Thoracic aorta (tissue), 2 donors: ENCODE results near the gene NANOS3. TPM values are rescaled to one million over a fixed set of nuclear protein-coding genes. Genes with fewer than 3 reads are reported as not detected.

ENCODE experiments used
- ATAC-seq: fragments of 150-250 bp; one replicate; pipeline ENCODE4 v1.8.0; 2017; ENCODE audit warnings: low read depth; ENCODE audit not compliant: insufficient number of reproducible peaks, low FRiP score
- DNase-seq: peaks from one replicate; pipeline ENCODE4 v3.0.0-alpha.2; 2020; ENCODE audit warnings: low spot score
- H3K27ac ChIP-seq, 2 donors: fragments of 200-600 bp; sonication (generic); 1 replicate in 1 of 2; 2 replicates in 1 of 2; pipeline ENCODE4 v1.5.1; 2016; ENCODE audit warnings: mild to moderate bottlenecking in 2 of 2, moderate library complexity in 2 of 2
- H3K27me3 ChIP-seq: fragments of 200-600 bp; sonication (generic); replicated peaks from 2 replicates; pipeline ENCODE4 v1.6.0; 2016; ENCODE audit warnings: mild to moderate bottlenecking; ENCODE audit not compliant: insufficient read depth
- H3K36me3 ChIP-seq: fragments of 200-600 bp; sonication (generic); one replicate; pipeline ENCODE4 v1.5.1; 2016
- H3K4me1 ChIP-seq, 2 donors: fragments of 200-600 bp; sonication (generic); 1 replicate in 1 of 2; 2 replicates in 1 of 2; pipeline versions ENCODE4 v1.5.1 to v1.6.0; 2016; ENCODE audit warnings: low read depth in 2 of 2, mild to moderate bottlenecking in 1 of 2; ENCODE audit not compliant: control insufficient read depth in 1 of 2
- H3K4me3 ChIP-seq: fragments of 200-600 bp; sonication (generic); 2 replicates; pipeline ENCODE4 v1.5.1; 2016; ENCODE audit warnings: mild to moderate bottlenecking
- H3K9me3 ChIP-seq: fragments of 200-600 bp; sonication (generic); 2 replicates; pipeline ENCODE4 v1.5.1; 2016
- CTCF ChIP-seq: fragments of 200-600 bp; sonication (generic); IDR thresholded peaks from one replicate; pipeline ENCODE4 v1.5.1; 2019; ENCODE audit warnings: antibody characterized with exemption
- total RNA-seq, 2 donors: library from RNA; depleted of rRNA; stranded (reverse); fragments of >200 nt; gene quantifications; one replicate each; pipeline versions ENCODE4 v1.1.0 to v1.2.3, GENCODE V29; 2016

The NANOS3 gene
- total RNA-seq, 2 donors from 2014 or later: not detected

GRCh38 chr19:13841086-13841961 is 35.6 kb upstream of the NANOS3 start:
- ATAC-seq: no peak
- DNase-seq: no peak
- Histone ChIP-seq H3K27ac (peak overlapping the region; percentile 100), H3K27me3 (no peaks in the 10 kb centered on the region), H3K36me3 (peaks cover 11% of the 10 kb centered on the region), H3K4me1 (peaks cover 42 to 46% of the 10 kb centered on the region in 2 donors), H3K4me3 (peak overlapping the region; percentile 96), H3K9me3 (no peaks in the 10 kb centered on the region)
- no peak for TF ChIP-seq CTCF

DNA sequence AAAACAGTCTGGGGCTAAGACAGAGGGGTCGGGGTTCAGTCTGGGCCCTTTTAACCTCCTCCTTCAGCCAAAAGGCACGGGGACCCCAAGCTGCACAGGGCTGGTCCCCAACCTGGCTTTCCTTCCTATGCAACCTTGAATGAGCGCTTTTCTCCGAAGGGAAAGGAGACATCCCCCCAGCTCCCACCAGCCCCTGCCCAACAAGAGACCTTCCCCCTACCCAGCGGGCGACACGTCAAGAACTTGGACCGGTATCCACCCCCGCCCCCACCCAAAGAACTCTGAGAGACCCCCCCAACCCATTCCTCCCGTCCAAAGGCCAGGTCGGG is 35.0 kb upstream of the NANOS3 start:
- no peaks in the 10 kb centered on the region for H3K9me3 ChIP-seq
- peak overlapping the region; percentile 100 for H3K27ac ChIP-seq
- no peak for ATAC-seq
- peaks cover 36 to 46% of the 10 kb centered on the region in 2 donors for H3K4me1 ChIP-seq
- no peak for DNase-seq
- no peaks in the 10 kb centered on the region for H3K27me3 ChIP-seq
- peak overlapping the region; percentile 96 for H3K4me3 ChIP-seq
- H3K36me3 ChIP-seq: peaks cover 7% of the 10 kb centered on the region
- no peak for TF ChIP-seq CTCF

DNA sequence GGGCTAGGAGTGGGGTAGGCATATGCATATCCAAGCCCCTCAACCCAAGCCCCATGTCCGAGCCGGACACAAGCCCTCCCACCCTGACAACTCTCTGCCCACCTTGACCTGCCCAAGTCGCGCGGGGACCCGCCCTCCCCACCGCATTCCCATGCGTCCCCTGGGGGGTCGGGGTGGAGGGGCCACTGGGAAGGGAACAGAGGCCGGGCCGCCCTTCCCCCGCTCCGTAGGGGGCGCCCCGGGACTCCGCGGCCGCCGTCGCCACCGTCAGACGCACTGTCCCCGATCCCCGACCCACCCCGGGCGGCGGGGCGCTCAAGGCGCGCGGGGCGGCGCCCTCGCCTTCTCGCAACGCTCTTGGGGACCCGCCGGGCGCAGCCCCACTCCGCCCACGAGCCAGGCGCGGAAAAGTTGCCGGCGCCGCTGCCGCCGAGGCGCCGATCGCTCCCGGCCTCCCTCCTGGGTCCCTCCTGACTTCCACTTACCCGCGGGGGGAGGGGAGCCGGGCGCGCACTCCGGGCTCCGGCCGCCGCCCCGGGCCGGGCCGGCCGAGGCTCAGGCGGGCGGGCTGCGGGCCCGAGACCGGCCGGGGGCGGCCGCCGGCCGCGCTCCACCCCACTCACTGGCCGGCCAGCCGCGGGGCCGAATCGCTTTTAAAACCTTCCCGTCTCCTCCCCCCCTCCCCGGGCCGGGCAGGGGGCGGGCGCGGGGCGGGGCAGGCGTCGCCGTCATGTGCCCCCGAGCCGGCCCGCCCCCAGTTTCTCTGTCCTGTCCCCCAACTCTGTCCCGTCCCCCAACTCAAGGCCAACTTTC is 34.4 kb upstream of the NANOS3 start:
- Histone ChIP-seq H3K27me3 (no peaks in the 10 kb centered on the region), H3K4me3 (peak overlapping the region; percentile 96), H3K36me3 (peaks cover 7% of the 10 kb centered on the region), H3K27ac (peak overlapping the region; percentile 100), H3K4me1 (peaks cover 30 to 42% of the 10 kb centered on the region in 2 donors), H3K9me3 (no peaks in the 10 kb centered on the region)
- DNase-seq (peak; percentile 70), ATAC-seq (peak; percentile 5)
- no peak for TF ChIP-seq CTCF

- peak overlapping the region; percentile 100 for H3K27ac ChIP-seq
- ATAC-seq (no peak), DNase-seq (no peak)
- H3K36me3 ChIP-seq: peaks cover 3% of the 10 kb centered on the region
- H3K4me3 ChIP-seq: peak overlapping the region; percentile 96
- H3K4me1 ChIP-seq: peaks cover 28 to 40% of the 10 kb centered on the region in 2 donors
- no peaks in the 10 kb centered on the region for H3K27me3 ChIP-seq
- TF ChIP-seq CTCF: no peak
- no peaks in the 10 kb centered on the region for H3K9me3 ChIP-seq
Measured at GRCh38 chr19:13843104-13843921, 33.6 kb upstream of the NANOS3 start.
